ENCODE measurements around the gene UBE2L6.

Gene UBE2L6

GRCh38 chr11:57502870-57503269 lies 64.6 kb downstream of the UBE2L6 start:
- TF ChIP-seq TAF1 (IDR thresholded peaks at IDR 0.05; ENCODE audit: borderline replicate concordance, insufficient read depth, low read length) (no peak), POLR2AphosphoS5 (IDR thresholded peaks at IDR 0.05; ENCODE audit: low read depth, low read length) (no peak), SIN3A (IDR thresholded peaks at IDR 0.05; ENCODE audit: borderline replicate concordance, insufficient read depth, low read length) (no peak), FOXP2 (optimal IDR thresholded peaks at IDR 0.05; ENCODE audit: borderline replicate concordance, extremely low read depth, extremely low read length, insufficient read depth) (no peak)
- TF ChIP-seq, protein P1, sequence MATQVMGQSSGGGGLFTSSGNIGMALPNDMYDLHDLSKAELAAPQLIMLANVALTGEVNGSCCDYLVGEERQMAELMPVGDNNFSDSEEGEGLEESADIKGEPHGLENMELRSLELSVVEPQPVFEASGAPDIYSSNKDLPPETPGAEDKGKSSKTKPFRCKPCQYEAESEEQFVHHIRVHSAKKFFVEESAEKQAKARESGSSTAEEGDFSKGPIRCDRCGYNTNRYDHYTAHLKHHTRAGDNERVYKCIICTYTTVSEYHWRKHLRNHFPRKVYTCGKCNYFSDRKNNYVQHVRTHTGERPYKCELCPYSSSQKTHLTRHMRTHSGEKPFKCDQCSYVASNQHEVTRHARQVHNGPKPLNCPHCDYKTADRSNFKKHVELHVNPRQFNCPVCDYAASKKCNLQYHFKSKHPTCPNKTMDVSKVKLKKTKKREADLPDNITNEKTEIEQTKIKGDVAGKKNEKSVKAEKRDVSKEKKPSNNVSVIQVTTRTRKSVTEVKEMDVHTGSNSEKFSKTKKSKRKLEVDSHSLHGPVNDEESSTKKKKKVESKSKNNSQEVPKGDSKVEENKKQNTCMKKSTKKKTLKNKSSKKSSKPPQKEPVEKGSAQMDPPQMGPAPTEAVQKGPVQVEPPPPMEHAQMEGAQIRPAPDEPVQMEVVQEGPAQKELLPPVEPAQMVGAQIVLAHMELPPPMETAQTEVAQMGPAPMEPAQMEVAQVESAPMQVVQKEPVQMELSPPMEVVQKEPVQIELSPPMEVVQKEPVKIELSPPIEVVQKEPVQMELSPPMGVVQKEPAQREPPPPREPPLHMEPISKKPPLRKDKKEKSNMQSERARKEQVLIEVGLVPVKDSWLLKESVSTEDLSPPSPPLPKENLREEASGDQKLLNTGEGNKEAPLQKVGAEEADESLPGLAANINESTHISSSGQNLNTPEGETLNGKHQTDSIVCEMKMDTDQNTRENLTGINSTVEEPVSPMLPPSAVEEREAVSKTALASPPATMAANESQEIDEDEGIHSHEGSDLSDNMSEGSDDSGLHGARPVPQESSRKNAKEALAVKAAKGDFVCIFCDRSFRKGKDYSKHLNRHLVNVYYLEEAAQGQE (IDR thresholded peaks at IDR 0.05; ENCODE audit: insufficient read depth in 1 of 2, low read depth in 2 of 2, low read length in 2 of 2) = no peak

DNA sequence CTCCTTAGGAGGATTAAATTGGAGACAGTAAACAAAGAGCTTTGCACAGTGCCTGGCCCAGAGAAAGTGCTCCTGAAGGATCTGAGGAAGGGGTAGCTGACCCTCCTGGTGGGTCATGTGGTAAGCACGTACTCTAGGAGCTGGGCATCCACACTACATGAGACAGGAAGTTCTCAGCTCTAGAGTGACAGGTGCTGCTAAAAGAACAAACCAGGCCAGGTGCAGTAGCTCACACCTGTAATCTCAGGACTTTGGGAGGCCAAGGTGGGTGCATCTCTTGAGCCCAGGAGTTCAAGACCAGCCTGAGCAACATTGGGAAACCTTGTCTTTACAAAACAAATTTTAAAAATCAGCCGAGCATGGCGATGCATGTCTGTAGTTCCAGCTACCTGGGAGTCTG lies 65.1 kb downstream of the UBE2L6 start:
- TF ChIP-seq, protein P1 (IDR thresholded peaks at IDR 0.05; ENCODE audit: insufficient read depth in 1 of 2, low read depth in 2 of 2, low read length in 2 of 2) = no peak
- TF ChIP-seq FOXP2 (optimal IDR thresholded peaks at IDR 0.05; ENCODE audit: borderline replicate concordance, extremely low read depth, extremely low read length, insufficient read depth) (no peak), SIN3A (IDR thresholded peaks at IDR 0.05; ENCODE audit: borderline replicate concordance, insufficient read depth, low read length) (no peak), TAF1 (IDR thresholded peaks at IDR 0.05; ENCODE audit: borderline replicate concordance, insufficient read depth, low read length) (no peak), POLR2AphosphoS5 (IDR thresholded peaks at IDR 0.05; ENCODE audit: low read depth, low read length) (no peak)

DNA sequence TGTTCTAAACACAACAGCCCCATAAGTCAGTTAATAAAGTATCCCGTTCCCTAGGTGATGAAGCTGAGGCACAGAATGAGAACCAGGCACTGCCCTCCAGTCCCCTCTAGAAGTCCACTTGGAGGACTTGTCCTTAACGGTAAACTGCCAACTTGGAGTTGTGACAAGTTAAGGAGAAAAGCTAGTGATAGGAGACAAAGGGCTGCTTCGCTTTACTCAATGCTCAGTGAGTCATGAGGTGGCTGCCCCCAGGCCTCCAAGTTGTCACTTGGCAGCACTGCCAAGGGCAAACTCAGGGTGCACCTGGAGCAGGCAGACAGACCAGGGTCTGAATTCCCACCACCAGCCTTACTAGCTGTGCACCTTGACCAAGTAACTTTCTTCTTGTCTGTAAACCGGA lies 65.5 kb downstream of the UBE2L6 start:
- TF ChIP-seq, protein P1 (IDR thresholded peaks at IDR 0.05; ENCODE audit: insufficient read depth in 1 of 2, low read depth in 2 of 2, low read length in 2 of 2) = no peak
- TF ChIP-seq FOXP2 (optimal IDR thresholded peaks at IDR 0.05; ENCODE audit: borderline replicate concordance, extremely low read depth, extremely low read length, insufficient read depth) (no peak), POLR2AphosphoS5 (IDR thresholded peaks at IDR 0.05; ENCODE audit: low read depth, low read length) (no peak), TAF1 (IDR thresholded peaks at IDR 0.05; ENCODE audit: borderline replicate concordance, insufficient read depth, low read length) (no peak)
